Naive thymus-derived CD8-positive, alpha-beta T cell (primary cell): ENCODE measurements around the gene IP6K2. TPM values are rescaled to one million over a fixed set of nuclear protein-coding genes. Genes with fewer than 3 reads are reported as not detected.

Experiments used
- ATAC-seq, 2 donors: fragments of 150-1000 bp; cut with Tn5 transposase in 1 of 2; sonication (Bioruptor Pico), chemical (Tn5 transposase) in 1 of 2; 1 replicate in 1 of 2; 2 replicates in 1 of 2; pipeline ENCODE4 v1.10.0; 2021; ENCODE audit warnings: mild to moderate bottlenecking in 2 of 2, moderate library complexity in 2 of 2
- POLR2A ChIA-PET: fragments of 350-600 bp; sonication (Branson Sonifier 250); formaldehyde crosslinking; loops from one replicate; lab custom pipeline; 2021; ENCODE audit warnings: antibody characterized with exemption; lab: Charles Lee
- DNase-seq, 10 donors: peaks; one replicate each; pipeline versions ENCODE4 v3.0.0 to v3.0.0-alpha.2; 2020 to 2022
- H3K27ac Mint-ChIP-seq, 10 donors: one replicate each; pipeline ENCODE4 v1.8.0; 2020 to 2022; ENCODE audit warnings: mild to moderate bottlenecking in 10 of 10, mixed read lengths in 10 of 10, moderate library complexity in 4 of 10, inconsistent platforms in 1 of 10
- H3K27me3 Mint-ChIP-seq, 5 donors: one replicate each; pipeline ENCODE4 v1.8.0; 2021 to 2022; ENCODE audit warnings: mixed read lengths in 5 of 5
- H3K36me3 Mint-ChIP-seq, 3 donors: one replicate each; pipeline ENCODE4 v1.8.0; 2020 to 2022; ENCODE audit warnings: mixed read lengths in 3 of 3, mild to moderate bottlenecking in 2 of 3, inconsistent platforms in 1 of 3
- H3K4me1 Mint-ChIP-seq, 4 donors: one replicate each; pipeline ENCODE4 v1.8.0; 2021 to 2022; ENCODE audit warnings: mixed read lengths in 4 of 4
- H3K4me3 Mint-ChIP-seq, 10 donors: one replicate each; pipeline ENCODE4 v1.8.0; 2020 to 2022; ENCODE audit warnings: mild to moderate bottlenecking in 10 of 10, mixed read lengths in 10 of 10, moderate library complexity in 6 of 10, inconsistent platforms in 1 of 10
- H3K9me3 Mint-ChIP-seq, 9 donors: one replicate each; pipeline ENCODE4 v1.8.0; 2020 to 2022; ENCODE audit warnings: mixed read lengths in 9 of 9, mild to moderate bottlenecking in 3 of 9, inconsistent platforms in 1 of 9, moderate library complexity in 1 of 9
- microRNA-seq: library from miRNA; unstranded; fragments of <30 nt; microRNA quantifications from one replicate; pipeline ENCODE4 v1.2.0, GENCODE V29; 2022; ENCODE audit warnings: borderline microRNAs expressed
- polyA plus RNA-seq, 3 donors: library from polyadenylated mRNA; unstranded; fragments of 300-500 nt; fragmentation: Illumina TruSeq; gene quantifications; one replicate each; pipeline ENCODE4 v1.2.3, GENCODE V29; 2021
- total RNA-seq, 8 experiments: library from RNA in 2 of 8; stranded (reverse) in 2 of 8; gene quantifications; one replicate each; pipeline ENCODE4 v1.2.3 and lab custom pipeline; 2021 to 2026

The IP6K2 gene
- total and polyA plus RNA-seq, 5 experiments from 2014 or later, result 46.4 to 91.5 (median 58.8) TPM

GRCh38 chr3:48641396-48641795, 75.6 kb downstream of the IP6K2 start:
- no peak overlapping the region for H3K4me3 Mint-ChIP-seq
- POLR2A ChIA-PET, result no interaction called here
- H3K27me3 Mint-ChIP-seq, result no peaks in the 10 kb centered on the region
- peaks cover 0 to 10% (median 0%) of the 10 kb centered on the region in 3 donors for H3K36me3 Mint-ChIP-seq
- H3K27ac Mint-ChIP-seq, result no peak overlapping the region
- H3K4me1 Mint-ChIP-seq, result peaks cover 0 to 4% (median 3%) of the 10 kb centered on the region in 4 donors
- DNase-seq (no peak), ATAC-seq (no peak)
- H3K9me3 Mint-ChIP-seq, result no peaks in the 10 kb centered on the region

- Mint-ChIP-seq H3K27me3 (no peaks in the 10 kb centered on the region), H3K9me3 (no peaks in the 10 kb centered on the region), H3K4me1 (peaks cover 0 to 15% (median 7%) of the 10 kb centered on the region in 4 donors), H3K27ac (no peak overlapping the region), H3K36me3 (peaks cover 0 to 10% (median 0%) of the 10 kb centered on the region in 3 donors), H3K4me3 (no peak overlapping the region)
- no peak for ATAC-seq
- no peak for DNase-seq
- POLR2A ChIA-PET, result no interaction called here
These were observed 76.9 kb downstream of the IP6K2 start for GRCh38 chr3:48639944-48640606.

Small RNAs within 50 kb of the gene (microRNA-seq; reads per million reads assigned to microRNA genes)
- not detected for gene MIR4793

Other genes with a start within 250 kb of the IP6K2 start
- gene SHISA5, start 213.0 kb downstream of the IP6K2 start, total RNA-seq, result 100 to 1,000 TPM; 176 to 186 TPM
- 100 to 1,000 TPM; 341 to 364 (median 359) TPM for gene SHISA5, start 213.0 kb downstream of the IP6K2 start, polyA plus RNA-seq
- 1 to 10 TPM; 2.4 to 3.0 TPM for gene PFKFB4, start 160.4 kb downstream of the IP6K2 start, total RNA-seq
- 1 to 10 TPM; 1.1 to 3.3 (median 1.9) TPM for gene PFKFB4, start 160.4 kb downstream of the IP6K2 start, polyA plus RNA-seq
- under 1 TPM in 1 of 2 experiments, not detected in 1; 0.25 TPM for gene UCN2, start 153.4 kb downstream of the IP6K2 start, total RNA-seq
- not detected for gene UCN2, start 153.4 kb downstream of the IP6K2 start, polyA plus RNA-seq
- gene COL7A1, start 121.9 kb downstream of the IP6K2 start, total RNA-seq, result 1 to 10 TPM; 1.6 to 1.8 TPM
- gene COL7A1, start 121.9 kb downstream of the IP6K2 start, polyA plus RNA-seq, result under 1 TPM in 1 of 3 donors, not detected in 2; 0.27 TPM
- gene UQCRC1, start 107.6 kb downstream of the IP6K2 start, total RNA-seq, result 10 to 100 TPM; 78.8 to 83.4 TPM
- gene UQCRC1, start 107.6 kb downstream of the IP6K2 start, polyA plus RNA-seq, result 100 to 1,000 TPM; 143 to 167 (median 151) TPM
- gene TMEM89, start 95.5 kb downstream of the IP6K2 start, total RNA-seq, result not detected
- not detected for gene TMEM89, start 95.5 kb downstream of the IP6K2 start, polyA plus RNA-seq
- gene SLC26A6, start 81.8 kb downstream of the IP6K2 start, total RNA-seq, result 10 to 100 TPM; 28.6 to 30.6 TPM
- 1 to 10 TPM; 3.0 to 3.7 (median 3.5) TPM for gene SLC26A6, start 81.8 kb downstream of the IP6K2 start, polyA plus RNA-seq
- gene CELSR3, start 54.3 kb downstream of the IP6K2 start, total RNA-seq, result 1 to 10 TPM; 7.1 to 7.9 TPM
- under 1 TPM; 0.21 to 0.60 (median 0.42) TPM for gene CELSR3, start 54.3 kb downstream of the IP6K2 start, polyA plus RNA-seq
- 10 to 100 TPM; 18.1 to 18.7 TPM for gene NCKIPSD, start 31.3 kb downstream of the IP6K2 start, total RNA-seq
- gene NCKIPSD, start 31.3 kb downstream of the IP6K2 start, polyA plus RNA-seq, result 10 to 100 TPM in 1 of 3 donors, 1 to 10 TPM in 2; 8.1 to 14.2 (median 8.5) TPM
- gene PRKAR2A, start 130.7 kb upstream of the IP6K2 start, total RNA-seq, result 10 to 100 TPM; 37.3 to 40.5 TPM
- 10 to 100 TPM; 10.3 to 14.0 (median 11.0) TPM for gene PRKAR2A, start 130.7 kb upstream of the IP6K2 start, polyA plus RNA-seq
- gene SLC25A20, start 181.7 kb upstream of the IP6K2 start, total RNA-seq, result 10 to 100 TPM; 10.5 to 12.5 TPM
- gene SLC25A20, start 181.7 kb upstream of the IP6K2 start, polyA plus RNA-seq, result 10 to 100 TPM; 13.7 to 44.6 (median 19.4) TPM
- 100 to 1,000 TPM; 162 to 167 TPM for gene ARIH2, start 201.6 kb upstream of the IP6K2 start, total RNA-seq
- 100 to 1,000 TPM in 2 of 3 donors, 10 to 100 TPM in 1; 92.7 to 119 (median 101) TPM for gene ARIH2, start 201.6 kb upstream of the IP6K2 start, polyA plus RNA-seq